Mononuclear cell (primary cell): Measurements from ENCODE around the gene ZFP3. TPM values are rescaled to one million over a fixed set of nuclear protein-coding genes. Genes with fewer than 3 reads are reported as not detected.
A peak's percentile ranks its signal among the peaks of the same experiment; 100 is the strongest.
"Not testable (repeated sequence)": the region's sequence is repeated elsewhere in the genome, so short reads cannot be mapped to it uniquely, and the experiment has no call there.

Experiments
- H3K27me3 ChIP-seq: 2 replicates; pipeline ENCODE4 v1.6.0; 2011; ENCODE audit warnings: low read length, control low read depth; ENCODE audit not compliant: insufficient read depth
- H3K4me1 ChIP-seq: 2 replicates; pipeline ENCODE4 v1.5.1; 2011; ENCODE audit warnings: mild to moderate bottlenecking, low read length, control low read depth; ENCODE audit not compliant: insufficient read depth
- H3K4me3 ChIP-seq: 2 replicates; pipeline ENCODE4 v1.5.1; 2011; ENCODE audit warnings: mild to moderate bottlenecking, low read length, moderate library complexity
- H3K9me3 ChIP-seq: 2 replicates; pipeline ENCODE4 v1.5.1; 2011; ENCODE audit warnings: low read depth, mild to moderate bottlenecking, control low read depth, low read length
- total RNA-seq: library from RNA; depleted of rRNA; stranded (reverse); fragments of >200 nt; gene quantifications from one replicate; pipeline ENCODE4 v1.2.3, GENCODE V29; 2012

ZFP3 gene
- 1.9 TPM for total RNA-seq

DNA sequence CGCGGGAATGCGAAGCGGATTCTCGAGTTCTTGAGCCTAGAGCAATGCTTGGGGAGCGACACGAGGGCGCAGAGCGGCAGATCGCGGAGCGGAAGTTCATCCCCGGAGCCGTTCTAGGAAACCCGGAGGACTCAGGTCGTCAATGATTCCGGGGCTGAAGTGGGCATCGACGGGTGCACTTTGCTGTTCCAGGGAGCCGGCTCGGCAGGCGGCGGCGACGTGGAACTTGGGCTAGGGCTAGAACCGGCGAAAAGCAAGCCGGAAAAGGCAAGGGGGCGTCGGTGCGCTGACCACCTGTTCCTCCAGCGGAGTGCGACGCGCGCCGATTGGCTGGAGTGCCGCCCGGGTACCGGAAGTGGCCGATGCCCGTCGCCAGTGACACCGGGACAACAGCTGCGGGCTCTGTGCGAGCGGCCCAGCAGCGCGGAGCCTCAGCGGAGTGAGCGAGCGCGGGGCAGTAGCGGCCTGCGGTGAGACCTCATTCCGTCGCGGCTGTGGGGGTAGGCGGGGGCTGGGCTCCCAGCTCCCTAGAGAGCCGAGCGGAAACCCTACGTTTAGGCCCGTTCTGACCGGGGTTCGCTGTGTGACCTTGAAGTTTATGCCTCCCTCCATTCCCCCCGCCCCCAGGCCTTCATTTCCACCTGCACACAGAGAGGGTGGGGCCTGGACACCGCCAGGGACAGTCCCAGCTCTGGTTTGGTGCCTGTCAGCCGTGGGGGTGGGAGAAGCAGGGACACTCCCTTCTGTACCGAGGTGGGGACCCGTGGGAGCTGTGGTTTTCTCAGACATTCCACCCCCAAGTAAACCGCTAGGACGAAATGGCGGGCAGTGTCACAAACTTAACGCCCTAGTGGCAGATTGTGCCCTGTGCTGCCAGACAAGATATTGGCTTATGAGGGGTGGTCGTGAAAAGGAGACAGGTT is at the start of gene ZFP3:
TSS of gene ZFP3 (plus strand) at position 362 of the 923 bp plus-strand sequence. CDS start 13,038 bp downstream, outside the sequence.
- H3K9me3 ChIP-seq, result no peaks in the 10 kb centered on the region
- peak within 1 kb of the TSS; percentile 66 for H3K4me3 ChIP-seq
- H3K27me3 ChIP-seq, result no peaks in the 10 kb centered on the region

DNA sequence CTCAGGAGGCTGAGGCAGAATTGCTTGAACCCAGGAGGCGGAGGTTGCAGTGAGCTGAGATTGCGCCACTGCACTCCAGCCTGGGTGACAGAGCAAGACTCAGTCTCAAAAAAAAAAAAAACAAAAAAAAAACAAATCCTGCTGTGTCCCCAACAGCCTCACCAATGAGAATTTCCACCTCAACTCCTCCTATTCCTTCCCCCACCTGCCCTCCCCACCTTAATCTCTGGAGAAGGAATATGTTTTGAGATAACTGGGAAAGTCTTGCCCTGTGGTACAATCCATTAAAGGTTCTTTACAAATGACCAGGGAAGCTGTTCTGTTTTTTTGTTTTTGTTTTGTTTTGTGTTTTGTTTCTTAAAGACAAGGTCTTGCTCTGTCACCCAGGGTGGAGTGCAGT is 48.1 kb upstream of the ZFP3 start:
- H3K4me3 ChIP-seq, H3K27me3 ChIP-seq, H3K9me3 ChIP-seq: not testable (repeated sequence)
- H3K4me1 ChIP-seq, result peaks cover 19% of the 10 kb centered on the region

More for the DNA sequence above, at the start of gene ZFP3:
- H3K4me1 ChIP-seq, result peaks cover 15% of the 10 kb centered on the region

DNA sequence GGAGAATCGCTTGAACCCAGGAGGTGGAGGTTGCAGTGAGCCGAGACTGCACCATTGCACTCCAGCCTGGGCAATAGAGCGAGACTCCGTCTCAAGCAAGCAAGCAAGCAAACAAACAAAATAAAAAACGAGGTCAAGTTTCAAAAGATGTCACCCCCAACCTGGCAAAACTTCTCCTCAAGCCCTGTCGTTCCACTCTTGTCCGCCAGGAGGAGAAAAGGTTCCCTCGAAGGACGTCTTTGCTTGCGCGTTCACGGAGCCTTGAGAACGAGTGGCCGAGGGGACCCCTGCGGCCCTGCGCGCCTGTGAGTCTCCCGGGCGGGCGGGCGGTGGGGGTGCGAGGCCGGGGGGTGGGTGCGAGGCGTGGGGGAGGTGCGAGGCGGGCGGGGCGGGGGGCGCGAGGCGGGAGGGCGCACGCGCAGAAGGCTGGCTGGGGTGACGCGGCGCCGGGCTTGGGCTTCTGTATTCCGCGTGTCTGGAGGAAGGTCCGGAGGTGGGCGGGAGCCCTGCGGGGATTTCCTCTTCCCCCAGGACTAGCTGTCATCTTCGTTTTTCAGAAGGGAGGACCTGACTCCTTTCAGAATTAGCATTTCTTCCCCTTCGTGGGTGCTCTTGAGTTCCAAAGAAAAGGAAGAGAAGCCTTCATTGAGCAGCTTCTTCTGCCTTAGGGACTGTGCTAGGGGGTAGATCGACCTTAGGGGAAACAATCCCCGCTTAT is 46.7 kb upstream of the ZFP3 start:
- H3K9me3 ChIP-seq, result no peaks in the 10 kb centered on the region
- peaks cover 3% of the 10 kb centered on the region for H3K27me3 ChIP-seq
- peak overlapping the region; percentile 26 for H3K4me3 ChIP-seq
- peaks cover 19% of the 10 kb centered on the region for H3K4me1 ChIP-seq

DNA sequence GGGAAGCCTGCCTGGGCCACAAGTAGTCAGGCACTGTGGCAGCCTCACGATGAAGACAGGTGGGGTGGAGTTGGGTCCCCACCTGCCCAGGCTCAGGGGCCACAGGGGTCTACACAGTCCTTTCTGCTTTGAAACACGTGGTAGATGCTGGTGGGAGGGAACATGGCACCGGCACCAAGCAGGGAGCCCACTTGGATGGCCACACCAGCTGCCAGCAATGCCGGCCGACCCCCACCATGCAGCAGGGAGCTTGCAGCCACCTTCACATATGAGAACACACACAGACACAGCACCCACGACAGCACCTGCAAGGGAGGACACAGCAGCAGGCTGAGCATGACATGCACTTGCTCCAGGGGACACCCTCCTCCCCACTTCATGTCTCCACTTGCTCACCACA is 45.4 kb upstream of the ZFP3 start:
- H3K27me3 ChIP-seq, result peaks cover 3% of the 10 kb centered on the region
- H3K4me3 ChIP-seq, result no peak overlapping the region

DNA sequence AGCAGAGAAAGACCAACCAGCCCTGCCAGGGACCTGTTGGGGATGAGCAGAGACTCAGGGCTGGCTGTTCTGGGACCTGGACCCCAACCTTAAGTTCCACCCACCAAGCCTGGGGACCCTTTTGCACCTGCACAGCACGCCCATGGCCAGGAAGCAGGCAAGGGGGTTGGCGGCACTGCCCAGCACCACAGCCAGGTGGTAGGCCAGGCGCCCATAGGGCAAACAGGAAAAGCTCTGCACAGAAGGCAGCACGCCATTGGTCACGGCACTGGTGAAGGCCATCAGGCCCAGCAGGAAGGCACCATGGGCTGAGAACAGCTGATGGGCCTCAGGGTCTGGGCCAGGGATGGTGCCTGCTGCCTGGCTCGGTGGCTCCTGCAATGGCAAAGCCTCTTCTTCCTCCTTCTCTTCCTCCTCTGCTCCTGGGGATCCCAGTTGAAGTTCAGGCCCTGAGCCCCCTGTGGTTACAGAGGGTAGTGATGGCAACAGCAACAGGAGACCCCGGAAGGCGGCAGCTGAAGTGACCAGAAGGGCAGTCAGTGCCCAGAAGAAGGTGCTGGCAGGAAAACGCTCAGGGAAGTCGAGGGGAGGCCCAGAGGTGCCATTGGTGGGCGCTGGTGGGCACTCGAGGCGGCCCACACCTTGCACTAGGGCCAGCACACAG is 44.8 kb upstream of the ZFP3 start:
- Histone ChIP-seq H3K4me3 (no peak overlapping the region), H3K4me1 (peaks cover 19% of the 10 kb centered on the region), H3K27me3 (peaks cover 3% of the 10 kb centered on the region), H3K9me3 (no peaks in the 10 kb centered on the region)

More for the DNA sequence above, 45.4 kb upstream of the ZFP3 start:
- H3K4me1 ChIP-seq, result peaks cover 19% of the 10 kb centered on the region
- H3K9me3 ChIP-seq, result no peaks in the 10 kb centered on the region

DNA sequence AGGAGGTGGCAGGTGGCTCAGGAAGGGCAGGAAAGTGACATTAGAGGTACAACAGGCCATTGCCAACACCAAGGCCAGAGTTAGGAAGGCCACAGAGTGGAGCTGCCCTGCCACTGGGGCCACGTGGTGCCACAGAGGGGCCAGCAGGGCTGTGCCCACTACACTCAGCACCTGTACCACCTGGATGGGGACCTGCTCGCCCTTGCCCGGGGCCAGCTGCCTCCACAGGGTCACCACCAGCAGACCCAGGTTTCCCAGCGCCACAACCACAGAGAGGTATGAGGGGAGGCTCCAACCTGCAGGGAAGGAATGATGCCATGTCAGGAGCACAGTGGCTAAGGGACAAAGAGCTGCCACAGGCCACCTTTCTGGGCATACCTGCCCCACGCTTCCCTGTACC is 44.2 kb upstream of the ZFP3 start:
- no peaks in the 10 kb centered on the region for H3K9me3 ChIP-seq
- peaks cover 3% of the 10 kb centered on the region for H3K27me3 ChIP-seq
- H3K4me3 ChIP-seq, result no peak overlapping the region
- H3K4me1 ChIP-seq, result peaks cover 19% of the 10 kb centered on the region

DNA sequence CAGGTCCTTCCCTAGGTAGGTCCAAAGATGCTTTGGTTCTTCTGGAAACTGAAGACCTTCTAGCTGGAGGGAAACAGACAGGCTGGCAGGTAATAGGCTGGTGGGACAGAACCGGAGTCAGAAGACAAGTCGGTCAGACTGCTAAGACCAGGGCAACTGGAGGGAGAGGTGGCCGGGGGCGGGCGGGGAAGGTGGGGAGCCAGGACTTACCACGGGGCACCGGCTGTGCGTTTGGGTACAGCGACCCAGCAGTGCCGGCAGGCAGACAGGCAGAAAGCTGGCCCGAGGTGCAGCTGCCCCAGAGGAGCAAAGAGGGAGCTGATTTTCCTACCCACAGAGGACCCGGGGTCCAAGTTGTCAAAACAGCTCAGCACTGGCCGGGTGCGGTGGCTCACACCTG is 43.6 kb upstream of the ZFP3 start:
- Histone ChIP-seq H3K4me3 (no peak overlapping the region), H3K27me3 (peaks cover 3% of the 10 kb centered on the region), H3K9me3 (no peaks in the 10 kb centered on the region), H3K4me1 (peaks cover 19% of the 10 kb centered on the region)

DNA sequence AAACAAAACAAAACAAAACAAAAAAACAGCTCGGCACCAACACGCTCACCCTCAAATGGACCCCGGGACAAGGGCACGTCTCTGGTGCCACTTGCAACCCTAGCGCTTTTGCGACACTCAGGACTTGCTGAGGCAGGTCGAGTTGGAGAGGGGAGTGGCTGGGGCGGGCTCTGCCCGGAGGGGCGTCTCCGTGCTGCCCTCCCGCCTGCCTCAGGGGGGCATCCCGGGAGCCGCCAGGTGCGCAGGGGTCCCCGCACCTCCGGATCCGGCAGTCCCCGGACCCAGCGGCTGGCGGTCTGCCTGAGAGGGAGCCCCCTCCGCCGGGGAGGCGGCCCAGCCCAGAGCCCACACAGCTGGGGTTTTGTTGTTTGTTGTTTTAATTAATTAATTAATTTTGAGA is 43.0 kb upstream of the ZFP3 start, which contains the start of gene SLC52A1:
TSS of gene SLC52A1 (minus strand) at position 112 of the 400 bp plus-strand sequence. CDS start 820 bp downstream, outside the sequence.
- Histone ChIP-seq H3K4me1 (peaks cover 17% of the 10 kb centered on the region), H3K27me3 (peaks cover 3% of the 10 kb centered on the region), H3K9me3 (no peaks in the 10 kb centered on the region), H3K4me3 (no peak within 1 kb of the TSS)

DNA sequence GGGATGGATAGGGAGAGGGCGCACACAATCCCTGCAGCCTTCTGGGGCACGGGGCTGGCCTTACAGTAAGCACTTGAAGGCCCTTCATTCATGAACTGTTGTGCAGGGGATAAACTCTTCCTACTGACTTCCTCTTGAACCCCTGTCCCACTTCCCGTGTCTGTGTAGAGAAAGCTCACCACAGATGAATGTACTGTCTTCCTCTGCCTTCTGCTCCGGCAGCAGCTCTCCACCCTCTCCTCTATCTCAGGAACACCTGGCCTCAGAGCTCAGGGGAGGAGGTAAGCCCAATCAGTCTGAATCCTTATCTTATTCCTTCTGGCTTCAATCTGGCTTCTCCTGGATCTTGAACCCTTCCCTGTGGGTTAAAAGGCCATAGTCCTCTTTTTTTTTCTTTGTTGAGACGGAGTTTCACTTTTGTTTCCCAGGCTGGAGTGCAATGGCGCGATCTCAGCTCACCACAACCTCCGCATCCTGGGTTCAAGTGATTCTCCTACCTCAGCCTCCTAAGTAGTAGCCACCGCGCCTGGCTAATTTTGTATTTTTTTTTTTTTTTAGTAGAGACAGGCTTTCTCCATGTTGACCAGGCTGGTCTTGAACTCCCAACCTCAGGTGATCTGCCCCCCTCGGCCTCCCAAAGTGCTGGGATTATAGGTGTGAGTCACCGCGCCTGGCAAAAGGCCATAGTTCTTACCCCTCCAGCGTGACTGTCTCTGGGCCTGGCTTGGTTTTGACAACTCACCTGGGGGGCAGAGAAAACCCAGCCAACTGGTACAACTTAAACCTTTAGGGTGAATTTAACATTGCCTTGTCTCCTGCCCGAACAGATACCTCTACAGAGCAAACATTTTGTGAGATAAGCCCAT is 35.9 kb upstream of the ZFP3 start:
- no peaks in the 10 kb centered on the region for H3K9me3 ChIP-seq
- no peaks in the 10 kb centered on the region for H3K27me3 ChIP-seq
- no peak overlapping the region for H3K4me3 ChIP-seq
- no peaks in the 10 kb centered on the region for H3K4me1 ChIP-seq

DNA sequence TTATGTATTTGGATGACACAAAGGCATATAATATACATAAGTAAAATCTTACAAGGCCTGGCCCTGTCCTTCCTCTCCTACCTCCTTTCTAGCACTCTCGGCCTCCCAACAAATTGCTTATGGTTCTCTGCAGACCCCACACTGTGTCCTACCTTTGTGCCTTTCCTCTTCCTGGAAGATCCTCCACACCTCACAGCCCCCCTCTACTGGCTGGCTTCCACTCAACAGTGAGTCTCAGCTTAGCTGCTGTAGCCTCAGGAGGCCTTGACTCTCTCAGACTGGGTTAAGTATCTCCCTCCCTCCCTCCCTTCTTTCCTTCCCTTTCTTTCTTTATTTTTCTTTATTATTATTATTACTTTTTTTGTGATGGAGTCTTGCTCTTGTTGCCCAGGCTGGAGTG is 34.7 kb upstream of the ZFP3 start:
- H3K27me3 ChIP-seq, result no peaks in the 10 kb centered on the region
- no peaks in the 10 kb centered on the region for H3K4me1 ChIP-seq
- no peaks in the 10 kb centered on the region for H3K9me3 ChIP-seq
- no peak overlapping the region for H3K4me3 ChIP-seq

DNA sequence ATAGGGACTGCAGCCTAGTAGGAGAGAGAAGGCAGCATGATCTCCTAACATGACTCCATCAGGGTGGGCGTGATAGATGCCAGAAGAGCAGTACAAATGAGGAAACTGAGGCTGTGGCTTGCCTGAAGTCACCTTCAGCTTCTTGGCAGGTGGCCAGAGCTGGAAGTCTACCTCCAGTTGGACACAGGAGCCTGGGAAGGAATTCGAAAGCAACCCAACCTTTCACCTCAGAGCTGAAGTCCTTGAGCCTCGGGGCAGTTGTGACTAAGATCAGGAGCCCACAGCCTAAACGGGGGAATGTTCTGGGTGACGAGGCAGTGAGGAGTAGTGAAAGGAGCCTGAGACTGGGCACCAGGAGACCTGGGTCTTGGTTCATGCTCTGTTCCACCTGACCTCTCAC is 33.6 kb upstream of the ZFP3 start:
- H3K27me3 ChIP-seq, result no peaks in the 10 kb centered on the region
- no peak overlapping the region for H3K4me3 ChIP-seq
- H3K4me1 ChIP-seq, result peaks cover 10% of the 10 kb centered on the region
- H3K9me3 ChIP-seq, result no peaks in the 10 kb centered on the region

DNA sequence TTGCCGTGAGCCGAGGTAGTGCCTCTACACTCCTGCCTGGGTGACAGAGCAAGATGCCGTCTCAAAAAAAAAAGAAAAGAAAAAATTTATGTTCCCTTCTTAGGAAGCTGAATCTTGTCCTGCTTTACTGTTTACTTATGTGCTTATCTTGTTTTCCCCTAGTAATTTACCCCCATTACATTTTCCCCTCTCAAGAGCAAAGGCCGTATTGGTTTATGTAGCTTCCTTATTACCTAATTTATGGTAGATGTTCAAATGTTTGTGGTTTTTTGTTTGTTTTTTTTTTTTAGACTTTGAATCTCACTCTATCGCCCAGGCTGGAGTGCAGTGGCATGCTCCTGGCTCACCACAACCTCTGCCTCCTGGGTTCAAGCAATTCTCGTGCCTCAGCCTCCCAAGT is 32.8 kb upstream of the ZFP3 start:
- H3K27me3 ChIP-seq, result no peaks in the 10 kb centered on the region
- no peaks in the 10 kb centered on the region for H3K9me3 ChIP-seq
- H3K4me3 ChIP-seq, result no peak overlapping the region
- H3K4me1 ChIP-seq, result peaks cover 14% of the 10 kb centered on the region

DNA sequence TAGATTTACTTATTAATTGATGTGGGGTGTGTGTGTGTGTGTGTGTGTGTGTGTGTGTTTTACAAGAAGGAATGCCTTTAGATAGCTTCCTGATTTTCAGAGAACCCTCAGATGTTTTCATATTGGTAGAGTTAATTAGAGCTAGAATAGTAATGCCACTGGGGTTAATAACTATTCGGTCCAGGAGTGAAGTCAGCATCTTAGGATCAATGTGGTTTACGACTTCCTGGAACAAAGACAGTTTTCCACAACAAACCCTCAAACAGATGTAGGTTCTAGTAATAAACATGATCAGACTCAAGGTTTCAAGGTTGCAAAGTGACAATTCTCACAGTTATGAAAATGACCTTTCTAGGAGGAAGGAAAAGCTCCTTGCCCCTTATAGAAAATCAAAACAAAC is 30.8 kb upstream of the ZFP3 start:
- Histone ChIP-seq H3K27me3 (no peaks in the 10 kb centered on the region), H3K4me1 (peaks cover 14% of the 10 kb centered on the region)

DNA sequence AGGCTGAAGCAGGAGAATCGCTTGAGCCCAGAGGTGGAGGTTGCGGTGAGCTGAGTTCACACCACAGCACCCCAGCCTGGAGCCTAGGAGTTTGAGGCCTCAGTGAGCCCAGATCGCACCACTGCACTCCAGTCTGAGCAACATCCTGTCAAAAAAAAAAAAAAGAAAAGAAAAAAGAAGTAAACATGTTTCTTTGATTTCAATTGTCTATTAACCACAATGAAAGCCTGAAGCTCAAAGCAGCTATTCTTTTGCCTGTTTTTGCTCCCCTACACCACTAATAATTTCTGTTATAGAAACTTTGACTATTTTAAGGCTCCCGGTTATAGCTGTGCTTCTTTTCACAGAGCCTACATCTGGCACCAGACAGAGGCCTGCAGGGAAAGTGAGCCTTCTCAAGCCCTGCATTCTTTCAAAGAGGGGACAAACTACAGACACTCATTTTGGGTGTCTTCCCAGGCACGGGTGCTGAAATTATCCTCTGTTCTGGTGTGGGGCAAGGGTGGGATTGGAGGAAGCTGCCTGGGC is 28.9 kb upstream of the ZFP3 start:
- Histone ChIP-seq H3K4me1 (peaks cover 14% of the 10 kb centered on the region), H3K4me3 (no peak overlapping the region), H3K9me3 (no peaks in the 10 kb centered on the region), H3K27me3 (no peaks in the 10 kb centered on the region)

More for the DNA sequence above, 30.8 kb upstream of the ZFP3 start:
- Histone ChIP-seq H3K4me3 (no peak overlapping the region), H3K9me3 (no peaks in the 10 kb centered on the region)
